Measurements from ENCODE around the gene MICALL1.

Gene MICALL1

GRCh38 chr22:37905534-37906363 is at the start of gene MICALL1:
Gene MICALL1 (plus strand): TSS chr22:37906297. CDS start chr22:37906423, 126 bp downstream.
- H3K27me3 ChIP-seq, result no peaks in the 10 kb centered on the region
- peak within 1 kb of the TSS; percentile 75 to 93 (median 87) for H3K4me3 ChIP-seq
- H4K20me1 ChIP-seq, result peaks cover 11 to 41% (median 28%) of the 10 kb centered on the region in 11 experiments; a peak in 15 of 22 replicates
- peaks cover 0 to 6% (median 0%) of the 10 kb centered on the region in 11 experiments; a peak in 3 of 22 replicates for H3K36me3 ChIP-seq
- H3K4me1 ChIP-seq, result peaks cover 21 to 74% (median 70%) of the 10 kb centered on the region in 10 experiments
- no peaks in the 10 kb centered on the region for H3K9me3 ChIP-seq (replicated peaks in 1 of 11)
- H3K9ac ChIP-seq, result peak within 1 kb of the TSS; percentile 87 to 98 (median 95)
- TF ChIP-seq Cebpa-rat (IDR thresholded peaks at IDR 0.05), result no peak
- H3K4me2 ChIP-seq, result peak within 1 kb of the TSS; percentile 92 to 100 (median 99)
- H3K27ac ChIP-seq, result peak within 1 kb of the TSS; percentile 87 to 97 (median 94)

- TF ChIP-seq Cebpa-rat (IDR thresholded peaks at IDR 0.05), result no peak
- peaks cover 29 to 100% (median 98%) of the 10 kb centered on the region in 11 experiments; a peak in 21 of 22 replicates for H4K20me1 ChIP-seq
- no peak overlapping the region for H3K27ac ChIP-seq
- H3K9me3 ChIP-seq (replicated peaks in 1 of 11), result no peaks in the 10 kb centered on the region
- no peak overlapping the region for H3K4me2 ChIP-seq
- no peaks in the 10 kb centered on the region for H3K27me3 ChIP-seq
- peak overlapping the region in 1 of 11 experiments; percentile 21; a peak in 2 of 22 replicates for H3K9ac ChIP-seq
- no peaks in the 10 kb centered on the region for H3K4me1 ChIP-seq
- H3K4me3 ChIP-seq, result no peak overlapping the region
- H3K36me3 ChIP-seq, result peaks cover 99 to 100% (median 100%) of the 10 kb centered on the region in 11 experiments
Measured at GRCh38 chr22:37860796-37861421, 45.2 kb upstream of the MICALL1 start.

GRCh38 chr22:37862570-37863325 is 43.3 kb upstream of the MICALL1 start:
- Histone ChIP-seq H3K27me3 (no peaks in the 10 kb centered on the region), H3K4me1 (no peaks in the 10 kb centered on the region), H3K4me3 (no peak overlapping the region), H3K36me3 (peaks cover 97 to 100% (median 100%) of the 10 kb centered on the region in 11 experiments), H3K27ac (no peak overlapping the region), H4K20me1 (peaks cover 29 to 100% (median 94%) of the 10 kb centered on the region in 11 experiments; a peak in 21 of 22 replicates), H3K4me2 (no peak overlapping the region), H3K9ac (no peak overlapping the region; a peak in 1 of 22 replicates), H3K9me3 (replicated peaks in 1 of 11) (no peaks in the 10 kb centered on the region)
- no peak for TF ChIP-seq Cebpa-rat (IDR thresholded peaks at IDR 0.05)

- TF ChIP-seq Cebpa-rat (IDR thresholded peaks at IDR 0.05), result no peak
- H3K27ac ChIP-seq, result no peak overlapping the region
- H3K27me3 ChIP-seq, result no peaks in the 10 kb centered on the region
- no peaks in the 10 kb centered on the region for H3K4me1 ChIP-seq
- H3K4me2 ChIP-seq, result no peak overlapping the region
- H3K4me3 ChIP-seq, result no peak overlapping the region
- no peaks in the 10 kb centered on the region for H3K9me3 ChIP-seq (replicated peaks in 1 of 11)
- H3K36me3 ChIP-seq, result peaks cover 96 to 100% (median 100%) of the 10 kb centered on the region in 11 experiments
- H4K20me1 ChIP-seq, result peaks cover 23 to 100% (median 92%) of the 10 kb centered on the region in 11 experiments; a peak in 21 of 22 replicates
- H3K9ac ChIP-seq, result 0 out of 22 replicates have a peak overlapping the region, but pooled peaks of 1 of the 11 experiments have one; percentile 9
Measured at GRCh38 chr22:37865510-37865909, 40.6 kb upstream of the MICALL1 start.

- peaks cover 96 to 100% (median 100%) of the 10 kb centered on the region in 11 experiments for H3K36me3 ChIP-seq
Measured at GRCh38 chr22:37870273-37870672, 35.8 kb upstream of the MICALL1 start.

GRCh38 chr22:37880668-37881440 is 25.2 kb upstream of the MICALL1 start:
- peaks cover 90 to 100% (median 98%) of the 10 kb centered on the region in 11 experiments for H3K36me3 ChIP-seq
- no peak for TF ChIP-seq Cebpa-rat (IDR thresholded peaks at IDR 0.05)
- H3K27me3 ChIP-seq, result no peaks in the 10 kb centered on the region
- H3K4me1 ChIP-seq, result no peaks in the 10 kb centered on the region
- no peak overlapping the region for H3K4me3 ChIP-seq
- no peak overlapping the region for H3K27ac ChIP-seq
- H3K9me3 ChIP-seq (replicated peaks in 1 of 11), result no peaks in the 10 kb centered on the region
- no peak overlapping the region for H3K4me2 ChIP-seq
- H4K20me1 ChIP-seq, result peaks cover 52 to 100% (median 97%) of the 10 kb centered on the region in 11 experiments; a peak in 21 of 22 replicates
- H3K9ac ChIP-seq, result no peak overlapping the region

More at GRCh38 chr22:37870273-37870672, 35.8 kb upstream of the MICALL1 start:
- H4K20me1 ChIP-seq, result peaks cover 12 to 98% (median 87%) of the 10 kb centered on the region in 11 experiments; a peak in 21 of 22 replicates
- TF ChIP-seq Cebpa-rat (IDR thresholded peaks at IDR 0.05), result no peak
- no peaks in the 10 kb centered on the region for H3K27me3 ChIP-seq
- no peak overlapping the region for H3K4me2 ChIP-seq
- H3K9ac ChIP-seq, result no peak overlapping the region
- no peaks in the 10 kb centered on the region for H3K9me3 ChIP-seq (replicated peaks in 1 of 11)
- no peak overlapping the region for H3K4me3 ChIP-seq
- H3K27ac ChIP-seq, result no peak overlapping the region
- no peaks in the 10 kb centered on the region for H3K4me1 ChIP-seq

GRCh38 chr22:37884420-37884819 is 21.7 kb upstream of the MICALL1 start:
- H3K9ac ChIP-seq, result no peak overlapping the region
- H3K36me3 ChIP-seq, result peaks cover 90 to 100% (median 98%) of the 10 kb centered on the region in 11 experiments
- no peaks in the 10 kb centered on the region for H3K4me1 ChIP-seq
- no peaks in the 10 kb centered on the region for H3K9me3 ChIP-seq (replicated peaks in 1 of 11)
- TF ChIP-seq Cebpa-rat (IDR thresholded peaks at IDR 0.05), result no peak
- no peaks in the 10 kb centered on the region for H3K27me3 ChIP-seq
- H3K4me2 ChIP-seq, result no peak overlapping the region
- no peak overlapping the region for H3K27ac ChIP-seq
- peaks cover 59 to 100% (median 92%) of the 10 kb centered on the region in 11 experiments; a peak in 21 of 22 replicates for H4K20me1 ChIP-seq
- H3K4me3 ChIP-seq, result no peak overlapping the region

Measured in BLaER1 treated with 17β-estradiol and CSF1 and Interleukin-3, amounts not matched to agents 10 nM and 100 nM (cell line).